Smooth muscle cell (in vitro differentiated cells): ENCODE measurements around the gene GPR137. TPM values are rescaled to one million over a fixed set of nuclear protein-coding genes. Genes with fewer than 3 reads are reported as not detected.
"Not testable (repeated sequence)": the region's sequence is repeated elsewhere in the genome, so short reads cannot be mapped to it uniquely, and the experiment has no call there.

Experiments used
- DNase-seq: peaks from one replicate; lab custom pipeline; 2025; ENCODE audit not compliant: unreplicated experiment; lab: John Stamatoyannopoulos, UW
- H2AFZ ChIP-seq: fragments of 200-600 bp; sonication (generic); 2 replicates; pipeline ENCODE4 v1.6.0; 2016; ENCODE audit warnings: antibody characterized with exemption, low read depth, mild to moderate bottlenecking
- H3F3A ChIP-seq: fragments of 200-600 bp; sonication (generic); 2 replicates; pipeline ENCODE4 v1.6.0; 2017; ENCODE audit warnings: antibody characterized with exemption, low read depth
- H3K27ac ChIP-seq: fragments of 200-600 bp; sonication (generic); 2 replicates; pipeline ENCODE4 v1.5.1; 2016; ENCODE audit warnings: low read depth, mild to moderate bottlenecking
- H3K27me3 ChIP-seq: fragments of 200-600 bp; sonication (generic); 2 replicates; pipeline ENCODE4 v1.6.1; 2016; ENCODE audit warnings: low read depth, mild to moderate bottlenecking
- H3K36me3 ChIP-seq: fragments of 200-600 bp; sonication (generic); 2 replicates; pipeline ENCODE4 v1.5.1; 2016; ENCODE audit warnings: low read depth
- H3K4me1 ChIP-seq: fragments of 200-600 bp; sonication (generic); 2 replicates; pipeline ENCODE4 v1.5.1; 2016; ENCODE audit warnings: low read depth
- H3K4me2 ChIP-seq: fragments of 200-600 bp; sonication (generic); 2 replicates; pipeline ENCODE4 v1.6.0; 2016; ENCODE audit warnings: mild to moderate bottlenecking
- H3K4me3 ChIP-seq: fragments of 200-600 bp; sonication (generic); 2 replicates; pipeline ENCODE4 v1.5.1; 2016; ENCODE audit warnings: mild to moderate bottlenecking
- H3K79me2 ChIP-seq: fragments of 200-600 bp; sonication (generic); 2 replicates; pipeline ENCODE4 v1.6.0; 2016; ENCODE audit warnings: low read depth, mild to moderate bottlenecking
- H3K9ac ChIP-seq: fragments of 200-600 bp; sonication (generic); 2 replicates; pipeline ENCODE4 v1.6.0; 2016; ENCODE audit warnings: low read depth
- H3K9me3 ChIP-seq: fragments of 200-600 bp; sonication (generic); replicated peaks from 2 replicates; pipeline ENCODE4 v1.5.1; 2016; ENCODE audit warnings: low read depth
- H4K20me1 ChIP-seq: fragments of 200-600 bp; sonication (generic); 2 replicates; pipeline ENCODE4 v1.6.0; 2016; ENCODE audit warnings: low read depth
- CTCF ChIP-seq: fragments of 200-600 bp; sonication (generic); IDR thresholded peaks from 2 replicates; pipeline ENCODE4 v1.5.1; 2017; ENCODE audit warnings: borderline replicate concordance, mild to moderate bottlenecking, antibody characterized with exemption; ENCODE audit not compliant: insufficient read depth, poor library complexity, severe bottlenecking
- WGBS: methylation state at CpG from one replicate; pipeline ENCODE4 v1.1.7; 2016; ENCODE audit warnings: low lambda C conversion rate; 5-methylcytosine and 5-hydroxymethylcytosine counted together
- polyA plus RNA-seq: library from polyadenylated mRNA; unstranded; fragments of >200 nt; fragmentation: Nextera tagmentation; extraction: Ambion mirVana; gene quantifications from 2 replicates; pipeline ENCODE4 v1.2.1, GENCODE V29; 2016
- total RNA-seq: library from RNA; depleted of rRNA; stranded (reverse); fragments of >200 nt; gene quantifications from 2 replicates; pipeline ENCODE4 v1.2.3, GENCODE V29; 2014

The GPR137 gene
- total and polyA plus RNA-seq, 2 experiments from 2014 or later: 17.3 to 69.0 TPM

- Histone ChIP-seq H3K4me3 (no peak overlapping the region), H2AFZ (no peak overlapping the region), H3K4me1 (no peaks in the 10 kb centered on the region), H3K9ac (no peak overlapping the region), H3K27me3 (no peaks in the 10 kb centered on the region), H3K79me2 (peaks cover 13% of the 10 kb centered on the region), H3K27ac (no peak overlapping the region), H4K20me1 (no peaks in the 10 kb centered on the region), H3K4me2 (no peak overlapping the region), H3F3A (no peaks in the 10 kb centered on the region), H3K9me3 (no peaks in the 10 kb centered on the region), H3K36me3 (no peaks in the 10 kb centered on the region)
- WGBS: 93% methylated on average over 13 of the region's 18 CpGs
- no peak for TF ChIP-seq CTCF
- no peak for DNase-seq
Observed at GRCh38 chr11:64313491-64314145, 28.0 kb downstream of the GPR137 start.

GRCh38 chr11:64314146-64314804, 28.6 kb downstream of the GPR137 start:
- Histone ChIP-seq H4K20me1 (no peaks in the 10 kb centered on the region), H3K27me3 (no peaks in the 10 kb centered on the region), H3F3A (no peaks in the 10 kb centered on the region), H3K27ac (no peak overlapping the region), H3K9ac (no peak overlapping the region), H3K9me3 (no peaks in the 10 kb centered on the region), H3K79me2 (peaks cover 9% of the 10 kb centered on the region), H3K4me1 (peaks cover 5% of the 10 kb centered on the region), H3K4me3 (no peak overlapping the region), H2AFZ (no peak overlapping the region), H3K36me3 (no peaks in the 10 kb centered on the region), H3K4me2 (no peak overlapping the region)
- DNase-seq: no peak
- no peak for TF ChIP-seq CTCF
- 96% methylated on average over 18 of the region's 19 CpGs for whole genome bisulfite sequencing

GRCh38 chr11:64314805-64315561, 29.3 kb downstream of the GPR137 start:
- Histone ChIP-seq H3F3A (no peaks in the 10 kb centered on the region), H3K27ac (no peak overlapping the region), H3K9ac (no peak overlapping the region), H3K4me2 (no peak overlapping the region), H3K4me1 (peaks cover 8% of the 10 kb centered on the region), H3K4me3 (no peak overlapping the region), H3K27me3 (no peaks in the 10 kb centered on the region), H2AFZ (no peak overlapping the region), H3K36me3 (no peaks in the 10 kb centered on the region), H3K79me2 (peaks cover 9% of the 10 kb centered on the region), H4K20me1 (no peaks in the 10 kb centered on the region), H3K9me3 (no peaks in the 10 kb centered on the region)
- no peak for TF ChIP-seq CTCF
- 95% methylated on average over 24 of the region's 24 CpGs for WGBS
- no peak for DNase-seq

GRCh38 chr11:64315667-64316526, 30.2 kb downstream of the GPR137 start:
- WGBS: 86% methylated on average over 21 of the region's 25 CpGs
- peak overlapping the region; percentile 96 for H3K27ac ChIP-seq
- not testable (repeated sequence) for H3F3A ChIP-seq, H3K4me1 ChIP-seq, H3K79me2 ChIP-seq, H3K27me3 ChIP-seq, H3K9me3 ChIP-seq, H3K9ac ChIP-seq, H4K20me1 ChIP-seq, H3K36me3 ChIP-seq, DNase-seq, H2AFZ ChIP-seq
- H3K4me3 ChIP-seq: peak overlapping the region; percentile 95
- H3K4me2 ChIP-seq: peak overlapping the region; percentile 90
